Measurements from ENCODE around the gene MMP3. TPM values are rescaled to one million over a fixed set of nuclear protein-coding genes. Genes with fewer than 3 reads are reported as not detected.

The MMP3 gene
- total and polyA plus RNA-seq, 2 experiments from 2014 or later: 0.68 TPM; not detected in 1

- H3K27ac ChIP-seq (ENCODE audit: low read depth): no peak overlapping the region
- H3K79me2 ChIP-seq (replicated peaks; ENCODE audit: insufficient read depth): no peaks in the 10 kb centered on the region
- H3K27me3 ChIP-seq (ENCODE audit: insufficient read depth): no peaks in the 10 kb centered on the region
- Mint-ChIP-seq H3K27ac (no peak overlapping the region), H3K9me3 (no peaks in the 10 kb centered on the region), H3K36me3 (ENCODE audit: low read depth) (no peaks in the 10 kb centered on the region), H3K4me1 (no peaks in the 10 kb centered on the region), H3K27me3 (ENCODE audit: insufficient read depth, low read depth, poor library complexity) (no peaks in the 10 kb centered on the region), H3K4me3 (no peak overlapping the region)
- H4K20me1 ChIP-seq (replicated peaks; ENCODE audit: insufficient read depth): no peaks in the 10 kb centered on the region
- no peak overlapping the region for H3K4me3 ChIP-seq
- ATAC-seq (no peak), DNase-seq (ENCODE audit: low spot score) (no peak)
- no peaks in the 10 kb centered on the region for H3K4me1 ChIP-seq (ENCODE audit: insufficient read depth)
- no peak for TF ChIP-seq ZNF114 (CRISPR knock-in tag; IDR thresholded peaks at IDR 0.05)
- no peak for TF ChIP-seq STAT1 (IDR thresholded peaks at IDR 0.05; ENCODE audit: unreplicated experiment)
- no peak for TF ChIP-seq ZNF331 (CRISPR knock-in tag; IDR thresholded peaks at IDR 0.05; ENCODE audit: low read depth)
- no peak for TF ChIP-seq ZNF462 (CRISPR knock-in tag; IDR thresholded peaks at IDR 0.05)
- no peak for TF ChIP-seq NANOG (IDR thresholded peaks at IDR 0.05; ENCODE audit: borderline replicate concordance)
- TF ChIP-seq EZH2phosphoT487 (IDR thresholded peaks at IDR 0.05; ENCODE audit: unreplicated experiment): no peak
- no peak for TF ChIP-seq CREB1 (CRISPR knock-in tag; IDR thresholded peaks at IDR 0.05; ENCODE audit: low read depth)
- TF ChIP-seq REST (IDR thresholded peaks at IDR 0.05; ENCODE audit: unreplicated experiment): no peak
- TF ChIP-seq JUNB (IDR thresholded peaks at IDR 0.05; ENCODE audit: unreplicated experiment): no peak
- no peak for TF ChIP-seq EZH2 (IDR thresholded peaks at IDR 0.05; ENCODE audit: low read depth, unreplicated experiment)
- no peak for TF ChIP-seq POLR2AphosphoS5 (IDR thresholded peaks at IDR 0.05; ENCODE audit: low read depth)
- no peak for TF ChIP-seq CTCF (conservative IDR thresholded peaks at IDR 0.05; ENCODE audit: low read depth in 2 of 2)
- no peak for TF ChIP-seq ETS1 (IDR thresholded peaks at IDR 0.05)
- peak overlapping the region; percentile 63; the same call in 1 of the 2 replicates for H2AFZ ChIP-seq
- H3K36me3 ChIP-seq (ENCODE audit: insufficient read depth): no peaks in the 10 kb centered on the region
- no peaks in the 10 kb centered on the region for H3F3A ChIP-seq (replicated peaks; ENCODE audit: low read depth)
- no peak overlapping the region for H3K4me2 ChIP-seq
- H3K9me2 ChIP-seq (ENCODE audit: insufficient read depth): no peaks in the 10 kb centered on the region
These were observed 43.6 kb downstream of the MMP3 start for GRCh38 chr11:102799681-102800340.

All from GM23338 (cell line).